Ovary (tissue), 9 donors: Measurements from ENCODE around the gene REM2. TPM values are rescaled to one million over a fixed set of nuclear protein-coding genes. Genes with fewer than 3 reads are reported as not detected.

ENCODE experiments used
- DNase-seq, 5 donors: peaks; one replicate each; pipeline ENCODE4 v3.0.0-alpha.2; 2019 to 2020
- H3K27ac ChIP-seq, 2 donors: fragments of 200-600 bp; one replicate each; pipeline versions ENCODE4 v1.5.1 to v1.8.0; 2019 to 2022
- H3K27me3 ChIP-seq: fragments of 200-600 bp; one replicate; pipeline ENCODE4 v1.8.0; 2022
- H3K36me3 ChIP-seq: fragments of 200-600 bp; sonication (generic); one replicate; pipeline ENCODE4 v1.5.1; 2019
- H3K4me1 ChIP-seq: one replicate; pipeline ENCODE4 v1.8.1; 2013; ENCODE audit warnings: mild to moderate bottlenecking, moderate library complexity; ENCODE audit not compliant: insufficient read depth
- H3K4me3 ChIP-seq: fragments of 200-600 bp; sonication (generic); one replicate; pipeline ENCODE4 v1.5.1; 2017
- H3K9me3 ChIP-seq, 2 donors: fragments of 200-600 bp in 1 of 2; sonication (generic) in 1 of 2; one replicate each; pipeline versions ENCODE4 v1.5.1 to v1.8.1; 2013 to 2019; ENCODE audit warnings: mild to moderate bottlenecking in 1 of 2, moderate library complexity in 1 of 2
- EP300 ChIP-seq: sonication (generic); formaldehyde crosslinking; IDR thresholded peaks from one replicate; pipeline ENCODE4 v1.6.1; 2017; ENCODE audit warnings: antibody characterized with exemption
- POLR2A ChIP-seq: fragments of 450-650 bp; IDR thresholded peaks from one replicate; pipeline ENCODE4 v1.6.1; 2017; ENCODE audit warnings: antibody characterized with exemption, mild to moderate bottlenecking, moderate library complexity
- WGBS, 3 donors: extraction: QIAGEN DNeasy Blood & Tissue Kit in 1 of 3; methylation state at CpG; one replicate each; pipeline versions ENCODE4 v1.1.5 to v1.1.7; 2013 to 2017; 5-methylcytosine and 5-hydroxymethylcytosine counted together
- intact Hi-C, 4 donors: fragments of 100-400 bp; cut with DNase I; formaldehyde crosslinking; loops; one replicate each; pipeline versions ENCODE4 v1.11.0 to v1.15.1; 2022 to 2023
- polyA plus RNA-seq, 2 donors: library from polyadenylated mRNA; stranded (reverse); fragments of 200-250 nt in 1 of 2; fragments of 350-450 nt in 1 of 2; fragmentation: Illumina TruSeq in 1 of 2; extraction: RNeasy Lipid Tissue Mini Kit (QIAGEN cat#74804) in 1 of 2; gene quantifications; one replicate each; pipeline ENCODE4 v1.2.3, GENCODE V29; 2013 to 2014
- total RNA-seq, 7 donors: library from RNA; depleted of rRNA in 2 of 7; stranded (reverse); fragments of >200 nt in 2 of 7; fragmentation: NEBNext Ultra II Directional in 3 of 7; extraction: Animal tissue kit (Norgen Biotek cat#: 25700) in 3 of 7; gene quantifications; one replicate each; pipeline versions ENCODE4 v1.1.0 to v1.2.4, GENCODE V29; 2016 to 2023
- TF ChIP-seq, protein P1 (sequence below), 3 donors: fragments of 450-650 bp in 2 of 3; fragments of 200-600 bp in 1 of 3; IDR thresholded peaks; one replicate each; pipeline versions ENCODE4 v1.5.1 to v1.8.0; 2016 to 2022; ENCODE audit warnings: antibody characterized with exemption in 3 of 3, mild to moderate bottlenecking in 1 of 3
- donor health status: DM: no; HTN: no; CAD: no; lungs with moderate emphysema.
- donor health status: DM: no; HTN: no; CAD: no.
- donor health status: Bipolar disorder and iron deficiency.
- donor health status: DM: yes; HTN: yes; CAD: no.
- donor health status: DM: no; HTN: no; CAD: no.
- donor health status: DM: yes; HTN: yes; CAD: no.

REM2 gene
- total and polyA plus RNA-seq, 9 donors, result 0.12 to 1.1 (median 0.66) TPM

DNA sequence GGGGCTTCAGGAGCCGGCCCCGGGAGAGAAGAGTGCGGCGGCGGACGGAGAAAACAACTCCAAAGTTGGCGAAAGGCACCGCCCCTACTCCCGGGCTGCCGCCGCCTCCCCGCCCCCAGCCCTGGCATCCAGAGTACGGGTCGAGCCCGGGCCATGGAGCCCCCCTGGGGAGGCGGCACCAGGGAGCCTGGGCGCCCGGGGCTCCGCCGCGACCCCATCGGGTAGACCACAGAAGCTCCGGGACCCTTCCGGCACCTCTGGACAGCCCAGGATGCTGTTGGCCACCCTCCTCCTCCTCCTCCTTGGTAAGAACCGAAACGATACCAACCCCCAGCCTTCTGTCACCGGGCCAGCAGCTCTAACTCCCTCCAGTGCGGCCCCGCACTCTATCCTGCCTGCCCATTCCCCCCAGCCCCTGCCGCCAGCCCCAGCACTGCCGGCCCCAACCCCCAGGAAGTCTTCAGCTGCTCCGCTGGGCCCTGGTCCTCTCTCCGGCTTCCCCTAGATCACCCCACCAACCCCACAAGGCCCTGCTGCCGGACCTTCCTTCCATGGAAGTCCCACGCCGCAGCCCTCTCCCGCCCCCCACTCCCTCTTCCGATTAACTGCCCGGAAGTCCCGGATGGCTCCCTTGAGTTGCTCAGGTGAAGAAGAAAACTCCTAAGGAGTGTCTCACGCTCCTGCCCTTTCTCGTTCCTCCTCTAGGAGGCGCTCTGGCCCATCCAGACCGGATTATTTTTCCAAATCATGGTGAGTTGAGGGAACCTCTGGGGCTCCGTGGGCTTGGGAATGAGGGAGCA is 10.8 kb upstream of the REM2 start:
- 0 to 1% (median 1%) methylated on average over 35 to 45 of the region's 45 CpGs for WGBS, 3 donors
- Histone ChIP-seq H3K27ac (peak overlapping the region; percentile 96 to 98), H3K36me3 (no peaks in the 10 kb centered on the region), H3K27me3 (no peaks in the 10 kb centered on the region), H3K9me3 (no peaks in the 10 kb centered on the region), H3K4me3 (peak overlapping the region; percentile 86), H3K4me1 (peaks cover 4% of the 10 kb centered on the region)
- no peak for TF ChIP-seq EP300
- TF ChIP-seq, protein P1, sequence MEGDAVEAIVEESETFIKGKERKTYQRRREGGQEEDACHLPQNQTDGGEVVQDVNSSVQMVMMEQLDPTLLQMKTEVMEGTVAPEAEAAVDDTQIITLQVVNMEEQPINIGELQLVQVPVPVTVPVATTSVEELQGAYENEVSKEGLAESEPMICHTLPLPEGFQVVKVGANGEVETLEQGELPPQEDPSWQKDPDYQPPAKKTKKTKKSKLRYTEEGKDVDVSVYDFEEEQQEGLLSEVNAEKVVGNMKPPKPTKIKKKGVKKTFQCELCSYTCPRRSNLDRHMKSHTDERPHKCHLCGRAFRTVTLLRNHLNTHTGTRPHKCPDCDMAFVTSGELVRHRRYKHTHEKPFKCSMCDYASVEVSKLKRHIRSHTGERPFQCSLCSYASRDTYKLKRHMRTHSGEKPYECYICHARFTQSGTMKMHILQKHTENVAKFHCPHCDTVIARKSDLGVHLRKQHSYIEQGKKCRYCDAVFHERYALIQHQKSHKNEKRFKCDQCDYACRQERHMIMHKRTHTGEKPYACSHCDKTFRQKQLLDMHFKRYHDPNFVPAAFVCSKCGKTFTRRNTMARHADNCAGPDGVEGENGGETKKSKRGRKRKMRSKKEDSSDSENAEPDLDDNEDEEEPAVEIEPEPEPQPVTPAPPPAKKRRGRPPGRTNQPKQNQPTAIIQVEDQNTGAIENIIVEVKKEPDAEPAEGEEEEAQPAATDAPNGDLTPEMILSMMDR (IDR thresholded peaks at IDR 0.05), result peak; percentile 83 to 93 (median 93)
- TF ChIP-seq POLR2A, result peak; percentile 53
- intact Hi-C loops, result loop anchor here in 3 of 4 donors (2.0 to 10.0 kb wide), 3 partner anchors 57 to 115 kb away; partner anchors contain the start of genes AJUBA (in 1 of the 3) and PRMT5 (in 1 of the 3)
- peak; percentile 84 to 92 (median 90) for DNase-seq

DNA sequence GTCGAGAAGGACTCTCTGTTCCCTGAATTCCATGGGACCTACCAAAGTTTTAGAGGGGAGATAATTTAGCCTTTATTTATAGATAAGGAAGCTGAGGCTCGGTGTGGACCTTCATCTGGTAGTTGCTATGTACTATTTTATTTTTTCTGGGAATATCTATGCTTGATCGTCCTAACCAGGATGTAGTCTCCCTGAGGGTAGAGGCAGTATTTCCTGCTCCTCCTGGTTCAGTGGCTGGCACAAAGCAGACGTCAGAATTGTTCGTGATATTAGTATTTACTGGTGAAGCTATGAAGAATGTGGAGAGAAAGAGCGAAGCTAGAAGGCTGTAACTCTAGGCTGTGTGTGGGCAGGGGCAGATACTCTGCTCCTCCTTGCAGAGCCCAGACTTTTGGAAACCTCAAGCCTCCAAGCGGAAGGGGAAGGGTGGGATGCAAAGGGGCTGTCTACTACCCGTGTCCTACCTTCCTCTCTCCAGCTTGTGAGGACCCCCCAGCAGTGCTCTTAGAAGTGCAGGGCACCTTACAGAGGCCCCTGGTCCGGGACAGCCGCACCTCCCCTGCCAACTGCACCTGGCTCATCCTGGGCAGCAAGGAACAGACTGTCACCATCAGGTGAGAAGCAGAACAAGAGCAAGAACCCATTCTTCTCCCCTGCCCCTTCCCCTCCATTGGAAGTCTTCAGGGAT is 10.0 kb upstream of the REM2 start:
- WGBS, 3 donors, result 30 to 32% (median 32%) methylated on average over 10 of the region's 10 CpGs

DNA sequence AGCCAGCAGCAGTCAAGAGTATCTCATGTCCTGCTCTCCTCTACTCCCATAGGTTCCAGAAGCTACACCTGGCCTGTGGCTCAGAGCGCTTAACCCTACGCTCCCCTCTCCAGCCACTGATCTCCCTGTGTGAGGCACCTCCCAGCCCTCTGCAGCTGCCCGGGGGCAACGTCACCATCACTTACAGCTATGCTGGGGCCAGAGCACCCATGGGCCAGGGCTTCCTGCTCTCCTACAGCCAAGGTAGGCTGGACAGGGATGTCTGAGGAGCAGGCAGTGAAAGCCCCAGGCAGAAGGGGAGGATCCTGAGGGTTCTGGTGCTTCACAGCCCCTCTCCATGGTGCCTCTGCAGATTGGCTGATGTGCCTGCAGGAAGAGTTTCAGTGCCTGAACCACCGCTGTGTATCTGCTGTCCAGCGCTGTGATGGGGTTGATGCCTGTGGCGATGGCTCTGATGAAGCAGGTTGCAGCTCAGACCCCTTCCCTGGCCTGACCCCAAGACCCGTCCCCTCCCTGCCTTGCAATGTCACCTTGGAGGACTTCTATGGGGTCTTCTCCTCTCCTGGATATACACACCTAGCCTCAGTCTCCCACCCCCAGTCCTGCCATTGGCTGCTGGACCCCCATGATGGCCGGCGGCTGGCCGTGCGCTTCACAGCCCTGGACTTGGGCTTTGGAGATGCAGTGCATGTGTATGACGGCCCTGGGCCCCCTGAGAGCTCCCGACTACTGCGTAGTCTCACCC is 7.8 kb upstream of the REM2 start:
- Histone ChIP-seq H3K4me3 (no peak overlapping the region), H3K27me3 (no peaks in the 10 kb centered on the region), H3K9me3 (no peaks in the 10 kb centered on the region), H3K4me1 (peaks cover 4% of the 10 kb centered on the region), H3K27ac (no peak overlapping the region), H3K36me3 (no peaks in the 10 kb centered on the region)
- 87 to 93% (median 92%) methylated on average over 15 of the region's 15 CpGs for WGBS, 3 donors
- TF ChIP-seq POLR2A (no peak), EP300 (no peak)
- TF ChIP-seq, protein P1 (IDR thresholded peaks at IDR 0.05), result no peak
- intact Hi-C loops, result loop anchor here in 1 of 4 donors (10.0 kb wide), 1 partner anchor 110 kb away; the partner anchor contains the start of gene AJUBA
- no peak for DNase-seq

More for the DNA sequence above, 10.0 kb upstream of the REM2 start:
- H3K4me3 ChIP-seq, result peak overlapping the region; percentile 86
- no peaks in the 10 kb centered on the region for H3K27me3 ChIP-seq
- H3K4me1 ChIP-seq, result peaks cover 4% of the 10 kb centered on the region
- no peak for DNase-seq
- no peaks in the 10 kb centered on the region for H3K36me3 ChIP-seq
- intact Hi-C loops, result loop anchor here in 3 of 4 donors (2.0 to 10.0 kb wide), 3 partner anchors 56 to 114 kb away; partner anchors contain the start of genes AJUBA (in 1 of the 3) and PRMT5 (in 1 of the 3)
- TF ChIP-seq, protein P1 (IDR thresholded peaks at IDR 0.05), result no peak
- TF ChIP-seq POLR2A (no peak), EP300 (no peak)
- H3K9me3 ChIP-seq, result no peaks in the 10 kb centered on the region
- H3K27ac ChIP-seq, result peak overlapping the region in 1 of 2 donors; percentile 96
